Prostate gland (tissue), 2 donors: ENCODE measurements around the gene EIF4G3.

Experiments
- POLR2A ChIP-seq: fragments of 450-650 bp; IDR thresholded peaks from one replicate; pipeline ENCODE4 v1.6.1; 2016; ENCODE audit warnings: antibody characterized with exemption, mild to moderate bottlenecking
- POLR2AphosphoS5 ChIP-seq: sonication (generic); formaldehyde crosslinking; IDR thresholded peaks from one replicate; pipeline ENCODE4 v1.6.1; 2017; ENCODE audit warnings: antibody characterized with exemption
- TF ChIP-seq, protein P1 (sequence below), 4 experiments: fragments of 200-600 bp in 2 of 4; fragments of 450-650 bp in 2 of 4; sonication (generic) in 2 of 4; IDR thresholded peaks; 1 replicate in 3 of 4; 2 replicates in 1 of 4; pipeline ENCODE4 v1.5.1; 2016 to 2019; ENCODE audit warnings: antibody characterized with exemption in 4 of 4, mild to moderate bottlenecking in 2 of 4, moderate library complexity in 2 of 4

DNA sequence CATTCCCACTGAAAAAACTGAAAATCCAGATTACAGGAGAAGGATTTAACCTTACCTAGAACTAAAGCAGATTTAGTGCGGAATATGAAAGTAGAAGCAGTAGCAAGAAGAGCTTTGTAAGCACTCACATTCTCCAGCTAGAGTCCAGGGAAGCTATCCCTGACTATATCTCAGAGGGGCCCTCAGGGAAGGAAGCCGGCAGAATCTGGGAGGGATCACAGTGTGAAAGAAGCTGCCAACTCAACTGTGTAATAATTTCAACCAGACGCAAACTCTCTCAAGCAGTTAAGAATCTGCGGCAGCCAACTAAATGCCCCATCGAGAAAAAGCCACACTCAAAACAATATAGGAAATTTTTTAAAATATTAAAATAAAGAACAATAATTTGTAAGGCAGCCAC lies 163.8 kb downstream of the EIF4G3 start:
- TF ChIP-seq, protein P1, sequence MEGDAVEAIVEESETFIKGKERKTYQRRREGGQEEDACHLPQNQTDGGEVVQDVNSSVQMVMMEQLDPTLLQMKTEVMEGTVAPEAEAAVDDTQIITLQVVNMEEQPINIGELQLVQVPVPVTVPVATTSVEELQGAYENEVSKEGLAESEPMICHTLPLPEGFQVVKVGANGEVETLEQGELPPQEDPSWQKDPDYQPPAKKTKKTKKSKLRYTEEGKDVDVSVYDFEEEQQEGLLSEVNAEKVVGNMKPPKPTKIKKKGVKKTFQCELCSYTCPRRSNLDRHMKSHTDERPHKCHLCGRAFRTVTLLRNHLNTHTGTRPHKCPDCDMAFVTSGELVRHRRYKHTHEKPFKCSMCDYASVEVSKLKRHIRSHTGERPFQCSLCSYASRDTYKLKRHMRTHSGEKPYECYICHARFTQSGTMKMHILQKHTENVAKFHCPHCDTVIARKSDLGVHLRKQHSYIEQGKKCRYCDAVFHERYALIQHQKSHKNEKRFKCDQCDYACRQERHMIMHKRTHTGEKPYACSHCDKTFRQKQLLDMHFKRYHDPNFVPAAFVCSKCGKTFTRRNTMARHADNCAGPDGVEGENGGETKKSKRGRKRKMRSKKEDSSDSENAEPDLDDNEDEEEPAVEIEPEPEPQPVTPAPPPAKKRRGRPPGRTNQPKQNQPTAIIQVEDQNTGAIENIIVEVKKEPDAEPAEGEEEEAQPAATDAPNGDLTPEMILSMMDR (IDR thresholded peaks at IDR 0.05): no peak
- TF ChIP-seq POLR2A (no peak), POLR2AphosphoS5 (no peak)
